Suppressor macrophage (primary cell): Measurements from ENCODE around the gene BANK1.

Experiments used
- DNase-seq, 4 experiments: peaks; one replicate each; pipeline ENCODE4 v3.0.0-alpha.2; 2020 to 2022

BANK1 gene

GRCh38 chr4:101967697-101968346, 177.3 kb downstream of the BANK1 start:
- DNase-seq: no peak

- DNase-seq: no peak
These were observed 177.8 kb downstream of the BANK1 start for GRCh38 chr4:101968364-101968763.

- DNase-seq: no peak
These were observed 179.4 kb downstream of the BANK1 start for GRCh38 chr4:101969965-101970364.

- no peak for DNase-seq
These were observed 180.1 kb downstream of the BANK1 start for GRCh38 chr4:101970547-101971155.

GRCh38 chr4:101972791-101973190, 182.3 kb downstream of the BANK1 start:
- peak in 2 of 4 experiments; percentile 5 to 19 for DNase-seq

GRCh38 chr4:101973361-101973760, 182.8 kb downstream of the BANK1 start:
- no peak for DNase-seq

- DNase-seq: peak in 2 of 4 experiments; percentile 7 to 16
These were observed 186.5 kb downstream of the BANK1 start for GRCh38 chr4:101977076-101977475.

- peak; percentile 8 to 59 (median 50) for DNase-seq
These were observed 191.2 kb downstream of the BANK1 start for GRCh38 chr4:101981756-101982155.

GRCh38 chr4:101983835-101984234, 193.3 kb downstream of the BANK1 start:
- no peak for DNase-seq

GRCh38 chr4:101987623-101988243, 197.2 kb downstream of the BANK1 start:
- DNase-seq: no peak

- DNase-seq: no peak
These were observed 199.0 kb downstream of the BANK1 start for GRCh38 chr4:101989551-101989950.

- DNase-seq: no peak
These were observed 201.9 kb downstream of the BANK1 start for GRCh38 chr4:101992446-101992845.

GRCh38 chr4:101993002-101993841, 202.7 kb downstream of the BANK1 start:
- DNase-seq: no peak

- no peak for DNase-seq
These were observed 203.6 kb downstream of the BANK1 start for GRCh38 chr4:101993842-101994775.

- DNase-seq: peak in 1 of 4 experiments; percentile 8
These were observed 217.5 kb downstream of the BANK1 start for GRCh38 chr4:102007959-102008425.

GRCh38 chr4:102008711-102009110, 218.2 kb downstream of the BANK1 start:
- no peak for DNase-seq

- DNase-seq: no peak
These were observed 231.8 kb downstream of the BANK1 start for GRCh38 chr4:102022343-102022742.

- no peak for DNase-seq
These were observed 237.4 kb downstream of the BANK1 start for GRCh38 chr4:102027961-102028360.

- peak in 2 of 4 experiments; percentile 34 to 52 for DNase-seq
These were observed 240.9 kb downstream of the BANK1 start for GRCh38 chr4:102031406-102031805.

GRCh38 chr4:102036016-102036415, 245.5 kb downstream of the BANK1 start:
- DNase-seq: no peak

GRCh38 chr4:102036619-102037376, 246.3 kb downstream of the BANK1 start:
- no peak for DNase-seq
